IMR-90 (cell line): ENCODE results near the gene ADAMTS12.

Experiments used
- CEBPB ChIP-seq: IDR thresholded peaks from 2 replicates; pipeline ENCODE4 v1.6.1; 2012; ENCODE audit warnings: low read depth, low read length, improper control_type of control experiment
- CHD1 ChIP-seq: IDR thresholded peaks from 2 replicates; pipeline ENCODE4 v1.6.1; 2012; ENCODE audit warnings: low read depth, low read length, improper control_type of control experiment
- CTCF ChIP-seq: conservative IDR thresholded peaks from 2 replicates; pipeline ENCODE4 v1.5.1; 2012; ENCODE audit warnings: mild to moderate bottlenecking, low read depth, low read length, improper control_type of control experiment
- ELK1 ChIP-seq: fragments of 150-350 bp; IDR thresholded peaks from 2 replicates; pipeline ENCODE4 v1.6.1; 2016; ENCODE audit warnings: low read depth, mild to moderate bottlenecking, low read length, moderate library complexity, borderline replicate concordance
- MXI1 ChIP-seq: IDR thresholded peaks from 2 replicates; pipeline ENCODE4 v1.6.1; 2012; ENCODE audit warnings: low read depth, mild to moderate bottlenecking, low read length, moderate library complexity, borderline replicate concordance
- NFE2L2 ChIP-seq: fragments of 150-350 bp; IDR thresholded peaks from 2 replicates; pipeline ENCODE4 v1.6.1; 2016; ENCODE audit warnings: low read depth, mild to moderate bottlenecking, low read length
- POLR2A ChIP-seq: IDR thresholded peaks from 2 replicates; pipeline ENCODE4 v1.6.1; 2012; ENCODE audit warnings: mild to moderate bottlenecking, low read depth, low read length
- RAD21 ChIP-seq: IDR thresholded peaks from 2 replicates; pipeline ENCODE4 v1.6.1; 2012; ENCODE audit warnings: low read length, improper control_type of control experiment
- RCOR1 ChIP-seq: IDR thresholded peaks from 2 replicates; pipeline ENCODE4 v1.6.1; 2012; ENCODE audit warnings: mild to moderate bottlenecking, low read length, improper control_type of control experiment; ENCODE audit not compliant: insufficient replicate concordance
- RFX5 ChIP-seq: IDR thresholded peaks from 2 replicates; pipeline ENCODE4 v1.8.0; 2012; ENCODE audit warnings: low read depth, mild to moderate bottlenecking, low read length, moderate library complexity
- TF ChIP-seq, protein P1 (sequence below): fragments of 150-350 bp; IDR thresholded peaks from 2 replicates; pipeline ENCODE4 v1.6.1; 2017; ENCODE audit warnings: mild to moderate bottlenecking, antibody characterized with exemption, low read length, low read depth

DNA sequence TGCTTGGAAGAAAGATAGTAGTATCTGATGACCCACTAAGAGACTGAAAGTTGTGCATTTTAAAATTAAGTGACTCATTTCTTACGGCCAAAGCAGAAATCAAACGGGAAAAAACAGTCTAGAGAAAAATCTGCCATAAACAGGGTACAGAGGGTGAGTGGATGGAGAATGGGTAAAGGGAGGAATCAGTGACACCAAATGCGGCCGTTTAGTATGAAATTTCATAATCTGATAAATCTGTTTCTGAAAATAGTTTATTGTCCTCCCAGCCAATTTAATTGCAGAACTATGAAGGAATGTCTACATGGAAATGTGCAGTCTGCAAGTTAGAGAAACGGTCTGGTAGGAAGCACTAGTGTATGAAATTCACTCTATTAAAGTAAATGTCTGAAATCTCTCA is 39.5 kb downstream of the ADAMTS12 start:
- no peak for TF ChIP-seq CTCF
- TF ChIP-seq NFE2L2: no peak
- TF ChIP-seq POLR2A: no peak
- no peak for TF ChIP-seq RCOR1
- TF ChIP-seq MXI1: no peak
- no peak for TF ChIP-seq RFX5
- TF ChIP-seq, protein P1, sequence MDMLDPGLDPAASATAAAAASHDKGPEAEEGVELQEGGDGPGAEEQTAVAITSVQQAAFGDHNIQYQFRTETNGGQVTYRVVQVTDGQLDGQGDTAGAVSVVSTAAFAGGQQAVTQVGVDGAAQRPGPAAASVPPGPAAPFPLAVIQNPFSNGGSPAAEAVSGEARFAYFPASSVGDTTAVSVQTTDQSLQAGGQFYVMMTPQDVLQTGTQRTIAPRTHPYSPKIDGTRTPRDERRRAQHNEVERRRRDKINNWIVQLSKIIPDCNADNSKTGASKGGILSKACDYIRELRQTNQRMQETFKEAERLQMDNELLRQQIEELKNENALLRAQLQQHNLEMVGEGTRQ: no peak
- no peak for TF ChIP-seq ELK1
- TF ChIP-seq CHD1: no peak
- TF ChIP-seq RAD21: no peak
- TF ChIP-seq CEBPB: no peak
